Thoracic aorta endothelial cell (primary cell): ENCODE data around the gene CSRNP2. TPM values are rescaled to one million over a fixed set of nuclear protein-coding genes. Genes with fewer than 3 reads are reported as not detected.

Source experiments
- small RNA-seq: library from RNA; depleted of rRNA; stranded (forward); fragments of <200 nt; gene quantifications from one replicate; pipeline ENCODE3, GENCODE V24; 2012
- total RNA-seq: library from RNA; depleted of rRNA; stranded (reverse); fragments of >200 nt; gene quantifications from 2 replicates; pipeline ENCODE4 v1.2.3, GENCODE V29; 2012

CSRNP2 gene
- 31.9 and 37.9 TPM in 2 replicates for total RNA-seq

GRCh38 chr12:51083126-51083833 lies at the start of gene CSRNP2:
Gene CSRNP2, minus strand, starts transcription at chr12:51083596. Its CDS starts 7,035 bp downstream, at chr12:51076561.

GRCh38 chr12:51047655-51048540 lies 35.5 kb downstream of the CSRNP2 start, which contains the start of gene LETMD1:
Gene LETMD1, plus strand, starts transcription at chr12:51048327. Its CDS starts 30 bp downstream, at chr12:51048357.

DNA sequence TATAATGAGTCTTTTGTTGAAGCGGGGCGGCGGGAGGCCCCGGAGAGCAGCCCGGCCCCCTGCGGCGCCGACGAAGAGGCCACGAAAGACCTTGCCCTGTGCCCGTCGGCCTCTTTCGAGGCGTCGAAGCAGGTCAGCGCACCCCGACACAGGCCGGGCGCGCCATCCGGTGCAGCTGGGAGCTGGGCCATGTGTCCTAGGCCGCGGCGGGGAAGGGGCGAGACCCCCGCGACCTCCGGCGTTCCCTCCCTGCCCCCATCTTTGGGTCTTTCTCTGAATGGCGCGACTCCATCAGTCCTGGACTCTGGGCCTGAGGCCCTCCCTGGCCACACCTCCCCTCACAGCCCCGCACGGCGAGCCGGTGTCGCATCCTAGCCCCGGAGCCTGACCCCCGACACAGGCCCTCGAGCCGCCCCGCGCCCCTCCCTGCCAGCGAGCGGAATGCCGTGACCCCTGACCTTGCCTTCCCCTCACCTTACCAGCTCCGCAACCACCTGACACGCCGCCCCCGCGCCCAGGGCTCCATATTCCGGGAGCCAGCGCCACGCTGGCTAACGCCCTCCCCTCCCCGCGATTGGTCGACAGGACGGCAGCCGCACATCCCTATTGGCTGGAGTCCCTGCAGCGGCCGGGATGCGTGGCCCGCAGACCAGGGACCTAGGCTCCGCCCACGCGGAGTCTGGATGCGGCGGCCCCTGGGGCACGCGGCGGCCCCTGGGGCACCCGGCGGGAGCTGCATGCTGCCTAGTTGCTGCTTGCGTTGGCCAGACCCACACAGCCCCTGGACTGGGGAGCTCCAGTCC lies 57.4 kb downstream of the CSRNP2 start, which contains the start of gene SLC11A2:
SLC11A2 (minus strand) TSS at position 549 of the 803 bp plus-strand sequence. CDS start 15,656 bp downstream, outside the sequence.

Small RNAs within 50 kb of the gene (small RNA-seq; reads per million reads assigned to genes)
- not detected for gene RNU6-1273P
- gene RNU6-87P = not detected

Other genes with a start within 250 kb of the CSRNP2 start
- not detected in 2 replicates for gene TMPRSS12, start 240.7 kb downstream of the CSRNP2 start, total RNA-seq
- not detected in 2 replicates for gene HIGD1C, start 131.1 kb downstream of the CSRNP2 start, total RNA-seq
- 53.2 and 58.2 TPM in 2 replicates for gene SLC11A2, start 57.2 kb downstream of the CSRNP2 start, total RNA-seq
- gene LETMD1, start 35.3 kb downstream of the CSRNP2 start, total RNA-seq = 32.6 and 39.6 TPM in 2 replicates
- gene TFCP2, start 89.5 kb upstream of the CSRNP2 start, total RNA-seq = 12.9 TPM in 2 replicates
- 1.5 and 2.6 TPM in 2 replicates for gene POU6F1, start 134.5 kb upstream of the CSRNP2 start, total RNA-seq
- gene DAZAP2, start 155.2 kb upstream of the CSRNP2 start, total RNA-seq = 125 and 183 TPM in 2 replicates
- 22.8 and 23.1 TPM in 2 replicates for gene SMAGP, start 186.8 kb upstream of the CSRNP2 start, total RNA-seq
- gene BIN2, start 240.6 kb upstream of the CSRNP2 start, total RNA-seq = not detected in 2 replicates